HepG2 (cell line): ENCODE measurements around the gene AQP6.

Experiments
- CTCF ChIP-seq: sonication (generic); formaldehyde crosslinking; IDR thresholded peaks from 2 replicates; pipeline ENCODE4 v1.5.0; 2020; ENCODE audit warnings: mild to moderate bottlenecking, missing genetic modification reagents, moderate library complexity
- FOXK2 ChIP-seq: fragments of 450-650 bp; IDR thresholded peaks from 2 replicates; pipeline ENCODE4 v1.6.1; 2016
- RBM22 ChIP-seq: fragments of 200-400 bp; formaldehyde crosslinking; optimal IDR thresholded peaks from 2 replicates; pipeline ENCODE3; 2017; ENCODE audit warnings: mild to moderate bottlenecking, low read length, moderate library complexity
- SNAPC5 ChIP-seq: sonication (generic); formaldehyde crosslinking; IDR thresholded peaks from 2 replicates; pipeline ENCODE4 v1.8.1; 2023; ENCODE audit warnings: mild to moderate bottlenecking, missing genetic modification reagents, borderline replicate concordance
- TBP ChIP-seq: sonication (generic); formaldehyde crosslinking; IDR thresholded peaks from 2 replicates; pipeline ENCODE4 v1.5.0; 2020; ENCODE audit warnings: missing genetic modification reagents
- YY1 ChIP-seq: IDR thresholded peaks from 2 replicates; pipeline ENCODE4 v1.6.1; 2011; ENCODE audit warnings: low read length, low read depth, moderate library complexity, mild to moderate bottlenecking; ENCODE audit not compliant: insufficient read depth, insufficient replicate concordance
- ZBTB38 ChIP-seq: sonication (generic); formaldehyde crosslinking; IDR thresholded peaks from 2 replicates; pipeline ENCODE4 v1.5.1; 2020; ENCODE audit warnings: mild to moderate bottlenecking, missing genetic modification reagents

- no peak for TF ChIP-seq RBM22
- TF ChIP-seq FOXK2: no peak
- no peak for TF ChIP-seq CTCF (CRISPR knock-in tag)
- no peak for TF ChIP-seq YY1
- no peak for TF ChIP-seq TBP
- no peak for TF ChIP-seq SNAPC5 (CRISPR knock-in tag)
- TF ChIP-seq ZBTB38 (CRISPR knock-in tag): no peak
These were observed 47.1 kb upstream of the AQP6 start for GRCh38 chr12:49925433-49926204.
